ENCODE data around the gene ELANE. TPM values are rescaled to one million over a fixed set of nuclear protein-coding genes. Genes with fewer than 3 reads are reported as not detected.
"Not testable (repeated sequence)": the region's sequence is repeated elsewhere in the genome, so short reads cannot be mapped to it uniquely, and the experiment has no call there.

Gene ELANE
- total RNA-seq, 2 donors from 2014 or later = 1.4 TPM; not detected in 1

DNA sequence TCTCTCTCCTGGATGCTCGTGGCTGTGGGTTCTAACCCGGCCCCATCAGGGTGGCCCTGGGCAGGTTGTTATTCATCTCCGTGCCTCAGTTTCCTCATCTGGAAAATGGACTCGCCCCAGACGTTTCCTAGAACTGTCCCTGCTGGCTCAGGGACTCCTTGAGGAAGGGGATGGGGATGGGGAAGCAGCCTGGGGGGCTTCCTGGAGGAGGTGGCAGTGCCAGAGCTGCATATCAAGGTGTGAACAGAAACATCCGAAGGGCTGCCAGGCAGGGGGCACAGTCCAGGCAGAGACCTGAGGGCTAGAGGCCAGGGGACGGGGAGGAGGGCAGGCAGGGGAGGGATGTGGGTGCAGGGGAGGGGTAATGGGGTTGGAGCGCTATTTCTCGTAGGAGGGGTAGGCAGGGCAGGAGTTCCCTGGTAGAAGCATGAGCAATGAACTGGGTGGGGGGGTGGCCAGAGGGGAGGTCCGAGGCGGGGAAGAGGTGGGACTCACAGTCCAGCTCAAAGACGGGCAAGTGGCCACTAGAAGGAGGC, 3.6 kb upstream of the ELANE start:
- H3K4me1 ChIP-seq (replicated peaks) = peaks cover 4% of the 10 kb centered on the region

DNA sequence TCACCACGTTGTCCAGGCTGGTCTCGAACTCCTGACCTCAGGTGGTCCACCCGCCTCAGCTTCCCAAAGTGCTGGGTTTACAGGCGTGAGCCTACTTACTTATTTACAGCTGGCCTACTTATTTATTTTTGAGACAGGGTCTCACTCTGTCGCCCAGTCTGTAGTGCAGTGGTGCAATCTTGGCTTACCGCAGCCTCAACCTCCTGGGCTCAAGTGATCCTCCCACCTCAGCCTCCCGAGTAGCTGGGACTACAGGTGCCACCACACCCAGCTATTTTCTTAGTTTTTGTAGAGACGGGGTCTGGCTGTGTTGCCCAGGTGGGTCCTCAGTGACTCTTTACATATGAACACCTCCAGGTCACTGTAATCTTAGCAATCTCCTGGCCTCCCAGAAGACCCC, 2.9 kb upstream of the ELANE start:
- WGBS = 72% methylated on average over 8 of the region's 8 CpGs
- H3K9me3 ChIP-seq; H3K27ac ChIP-seq; DNase-seq (ENCODE audit: low spot score); H3K4me1 ChIP-seq (replicated peaks); H3K27me3 ChIP-seq (replicated peaks; ENCODE audit: insufficient read depth); H3K4me3 ChIP-seq; intact Hi-C loops (cut with DNase I); H3K36me3 ChIP-seq: not testable (repeated sequence)

More for the DNA sequence above, 3.6 kb upstream of the ELANE start:
- H3K9me3 ChIP-seq = no peaks in the 10 kb centered on the region
- peaks cover 12% of the 10 kb centered on the region for H3K27me3 ChIP-seq (replicated peaks; ENCODE audit: insufficient read depth)
- no peak overlapping the region for H3K27ac ChIP-seq
- TF ChIP-seq POLR2AphosphoS5 (IDR thresholded peaks at IDR 0.05) = no peak
- TF ChIP-seq, protein P1, sequence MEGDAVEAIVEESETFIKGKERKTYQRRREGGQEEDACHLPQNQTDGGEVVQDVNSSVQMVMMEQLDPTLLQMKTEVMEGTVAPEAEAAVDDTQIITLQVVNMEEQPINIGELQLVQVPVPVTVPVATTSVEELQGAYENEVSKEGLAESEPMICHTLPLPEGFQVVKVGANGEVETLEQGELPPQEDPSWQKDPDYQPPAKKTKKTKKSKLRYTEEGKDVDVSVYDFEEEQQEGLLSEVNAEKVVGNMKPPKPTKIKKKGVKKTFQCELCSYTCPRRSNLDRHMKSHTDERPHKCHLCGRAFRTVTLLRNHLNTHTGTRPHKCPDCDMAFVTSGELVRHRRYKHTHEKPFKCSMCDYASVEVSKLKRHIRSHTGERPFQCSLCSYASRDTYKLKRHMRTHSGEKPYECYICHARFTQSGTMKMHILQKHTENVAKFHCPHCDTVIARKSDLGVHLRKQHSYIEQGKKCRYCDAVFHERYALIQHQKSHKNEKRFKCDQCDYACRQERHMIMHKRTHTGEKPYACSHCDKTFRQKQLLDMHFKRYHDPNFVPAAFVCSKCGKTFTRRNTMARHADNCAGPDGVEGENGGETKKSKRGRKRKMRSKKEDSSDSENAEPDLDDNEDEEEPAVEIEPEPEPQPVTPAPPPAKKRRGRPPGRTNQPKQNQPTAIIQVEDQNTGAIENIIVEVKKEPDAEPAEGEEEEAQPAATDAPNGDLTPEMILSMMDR (IDR thresholded peaks at IDR 0.05) = no peak
- TF ChIP-seq POLR2A (IDR thresholded peaks at IDR 0.05) = no peak
- no peak for DNase-seq (ENCODE audit: low spot score)
- H3K4me3 ChIP-seq = no peak overlapping the region
- intact Hi-C loops (cut with DNase I) = no loop called here
- no peaks in the 10 kb centered on the region for H3K36me3 ChIP-seq
- 41% methylated on average over 12 of the region's 12 CpGs for WGBS

DNA sequence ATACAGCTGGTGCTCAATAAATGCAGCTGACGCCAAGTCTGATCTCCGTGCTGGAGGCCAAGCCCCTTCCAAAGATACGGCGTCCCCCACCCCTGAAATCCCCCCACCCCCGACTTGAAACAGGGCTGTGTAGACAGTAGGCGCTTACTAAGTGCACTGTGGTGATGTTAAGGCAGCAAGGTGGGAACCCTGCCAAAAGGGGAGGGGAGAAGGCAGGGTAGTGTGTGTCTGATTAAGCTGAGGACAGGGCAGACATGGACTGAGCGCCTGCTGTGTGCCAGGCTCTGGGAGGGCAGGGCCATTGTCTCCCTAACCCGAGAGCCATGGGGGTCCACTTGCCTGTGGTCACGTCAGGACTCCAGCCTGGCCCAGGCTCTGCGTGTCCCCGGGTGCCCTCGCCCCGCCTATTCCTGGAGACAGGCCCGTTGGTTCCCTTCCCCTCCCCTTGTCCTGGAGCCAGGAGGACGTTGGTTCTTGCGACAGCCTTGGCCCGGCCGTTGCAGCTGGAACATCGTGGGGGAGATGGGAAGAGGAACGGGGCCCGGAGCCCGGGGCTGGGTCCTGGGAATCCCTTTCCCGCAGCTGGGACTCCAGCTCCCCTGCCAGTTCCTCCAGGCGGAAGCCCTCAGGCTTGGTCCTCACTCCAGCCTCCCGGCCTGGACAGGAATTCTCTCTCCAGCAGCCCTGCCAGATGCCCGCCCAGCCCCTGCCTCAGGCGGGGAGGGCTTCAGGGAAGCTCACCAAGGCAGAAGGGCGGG, 1.7 kb upstream of the ELANE start:
- H3K36me3 ChIP-seq = no peaks in the 10 kb centered on the region
- intact Hi-C loops (cut with DNase I) = no loop called here
- peak; percentile 81 for DNase-seq (ENCODE audit: low spot score)
- H3K9me3 ChIP-seq = no peaks in the 10 kb centered on the region
- H3K27me3 ChIP-seq (replicated peaks; ENCODE audit: insufficient read depth) = peaks cover 6% of the 10 kb centered on the region
- WGBS = 19% methylated on average over 27 of the region's 28 CpGs
- TF ChIP-seq, protein P1 (IDR thresholded peaks at IDR 0.05) = no peak
- TF ChIP-seq POLR2AphosphoS5 (IDR thresholded peaks at IDR 0.05) = peak; percentile 84
- no peak for TF ChIP-seq POLR2A (IDR thresholded peaks at IDR 0.05)
- H3K4me1 ChIP-seq (replicated peaks) = peaks cover 4% of the 10 kb centered on the region
- H3K4me3 ChIP-seq = no peak overlapping the region
- peak overlapping the region; percentile 55 to 64 for H3K27ac ChIP-seq

DNA sequence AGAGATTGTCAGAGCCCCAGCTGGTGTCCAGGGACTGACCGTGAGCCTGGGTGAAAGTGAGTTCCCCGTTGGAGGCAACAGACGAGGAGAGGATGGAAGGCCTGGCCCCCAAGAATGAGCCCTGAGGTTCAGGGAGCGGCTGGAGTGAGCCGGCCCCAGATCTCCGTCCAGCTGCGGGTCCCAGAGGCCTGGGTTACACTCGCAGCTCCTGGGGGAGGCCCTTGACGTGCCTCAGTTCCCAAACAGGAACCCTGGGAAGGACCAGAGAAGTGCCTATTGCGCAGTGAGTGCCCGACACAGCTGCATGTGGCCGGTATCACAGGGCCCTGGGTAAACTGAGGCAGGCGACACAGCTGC, 1.1 kb upstream of the ELANE start:
- H3K9me3 ChIP-seq = no peaks in the 10 kb centered on the region
- WGBS = 52% methylated on average over 8 of the region's 13 CpGs
- H3K27me3 ChIP-seq (replicated peaks; ENCODE audit: insufficient read depth) = peaks cover 6% of the 10 kb centered on the region
- H3K27ac ChIP-seq = peak overlapping the region; percentile 55 to 64
- DNase-seq (ENCODE audit: low spot score) = no peak
- H3K4me1 ChIP-seq (replicated peaks) = peaks cover 4% of the 10 kb centered on the region
- H3K36me3 ChIP-seq = no peaks in the 10 kb centered on the region
- intact Hi-C loops (cut with DNase I) = no loop called here
- TF ChIP-seq, protein P1 (IDR thresholded peaks at IDR 0.05) = no peak
- TF ChIP-seq POLR2AphosphoS5 (IDR thresholded peaks at IDR 0.05) = no peak
- no peak for TF ChIP-seq POLR2A (IDR thresholded peaks at IDR 0.05)
- H3K4me3 ChIP-seq = no peak overlapping the region

DNA sequence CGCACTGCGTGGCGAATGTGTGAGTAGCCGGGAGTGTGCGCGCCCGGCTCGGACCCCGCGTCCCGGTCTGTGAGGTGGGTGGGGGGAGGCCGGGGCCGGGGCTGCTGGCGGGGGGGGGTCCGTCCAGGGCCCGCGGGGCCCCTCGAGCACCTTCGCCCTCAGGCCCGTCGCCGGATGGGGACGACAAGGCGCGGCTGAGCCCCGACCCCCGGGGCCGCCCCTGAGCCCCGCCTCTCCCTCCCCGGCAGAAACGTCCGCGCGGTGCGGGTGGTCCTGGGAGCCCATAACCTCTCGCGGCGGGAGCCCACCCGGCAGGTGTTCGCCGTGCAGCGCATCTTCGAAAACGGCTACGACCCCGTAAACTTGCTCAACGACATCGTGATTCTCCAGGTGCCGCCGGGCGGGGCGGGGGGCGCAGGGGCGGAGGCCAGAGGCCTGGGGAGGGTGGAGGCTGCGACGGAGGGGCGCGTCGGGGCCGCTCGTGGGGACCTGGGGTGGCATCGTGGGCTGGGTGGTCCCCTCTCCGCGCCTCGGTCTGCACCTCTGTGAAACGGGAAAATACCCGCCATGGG, 997 bp downstream of the ELANE start:
- H3K4me3 ChIP-seq = no peak overlapping the region
- peaks cover 4% of the 10 kb centered on the region for H3K4me1 ChIP-seq (replicated peaks)
- DNase-seq (ENCODE audit: low spot score) = no peak
- H3K27me3 ChIP-seq (replicated peaks; ENCODE audit: insufficient read depth) = peaks cover 6% of the 10 kb centered on the region
- no peak overlapping the region for H3K27ac ChIP-seq
- 22% methylated on average over 62 of the region's 67 CpGs for WGBS
- no peaks in the 10 kb centered on the region for H3K36me3 ChIP-seq
- H3K9me3 ChIP-seq = no peaks in the 10 kb centered on the region
- intact Hi-C loops (cut with DNase I) = no loop called here
- TF ChIP-seq, protein P1 (IDR thresholded peaks at IDR 0.05) = no peak
- no peak for TF ChIP-seq POLR2A (IDR thresholded peaks at IDR 0.05)
- no peak for TF ChIP-seq POLR2AphosphoS5 (IDR thresholded peaks at IDR 0.05)

DNA sequence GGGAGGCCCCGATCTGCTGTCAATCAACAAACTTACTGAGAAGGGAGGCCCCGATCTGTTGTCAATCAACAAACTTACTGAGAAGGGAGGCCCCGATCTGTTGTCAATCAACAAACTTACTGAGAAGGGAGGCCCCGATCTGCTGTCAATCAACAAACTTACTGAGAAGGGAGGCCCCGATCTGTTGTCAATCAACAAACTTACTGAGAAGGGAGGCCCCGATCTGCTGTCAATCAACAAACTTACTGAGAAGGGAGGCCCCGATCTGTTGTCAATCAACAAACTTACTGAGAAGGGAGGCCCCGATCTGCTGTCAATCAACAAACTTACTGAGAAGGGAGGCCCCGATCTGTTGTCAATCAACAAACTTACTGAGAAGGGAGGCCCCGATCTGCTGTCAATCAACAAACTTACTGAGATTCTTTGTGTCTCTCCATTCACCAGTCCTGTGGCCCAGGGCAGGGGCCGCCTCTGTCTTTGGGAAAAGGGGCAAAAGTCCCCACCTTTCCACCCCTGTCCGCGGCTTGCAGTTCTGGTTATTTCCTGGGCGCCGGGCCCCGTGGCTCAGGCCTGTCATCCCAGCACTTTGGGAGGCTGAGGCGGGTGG, 1.6 kb downstream of the ELANE start:
- H3K27ac ChIP-seq; DNase-seq (ENCODE audit: low spot score); H3K4me3 ChIP-seq; intact Hi-C loops (cut with DNase I); H3K9me3 ChIP-seq; H3K27me3 ChIP-seq (replicated peaks; ENCODE audit: insufficient read depth); H3K36me3 ChIP-seq; H3K4me1 ChIP-seq (replicated peaks): not testable (repeated sequence)
- WGBS = 71% methylated on average over 13 of the region's 17 CpGs

Data from prostate gland (tissue), 2 donors.